Endodermal cell (in vitro differentiated cells): ENCODE results near the gene CLEC3B. TPM values are rescaled to one million over a fixed set of nuclear protein-coding genes. Genes with fewer than 3 reads are reported as not detected.

Experiments
- DNase-seq: peaks from one replicate; pipeline ENCODE4 v3.0.0-alpha.2; 2017
- H3K27ac ChIP-seq: 2 replicates; pipeline ENCODE4 v1.5.1; 2013; ENCODE audit warnings: mild to moderate bottlenecking, low read depth, low read length, moderate library complexity
- H3K27me3 ChIP-seq: 2 replicates; pipeline ENCODE4 v1.6.1; 2013; ENCODE audit warnings: mild to moderate bottlenecking, low read length, moderate library complexity; ENCODE audit not compliant: insufficient read depth, control insufficient read depth, poor library complexity, severe bottlenecking
- H3K36me3 ChIP-seq: 2 replicates; pipeline ENCODE4 v1.7.0; 2013; ENCODE audit warnings: mild to moderate bottlenecking, low read length, moderate library complexity; ENCODE audit not compliant: control insufficient read depth, insufficient read depth
- H3K4me1 ChIP-seq: one replicate; pipeline ENCODE4 v1.7.0; 2013; ENCODE audit warnings: low read length; ENCODE audit not compliant: control insufficient read depth, insufficient read depth
- H3K4me3 ChIP-seq: 2 replicates; pipeline ENCODE4 v1.5.1; 2013; ENCODE audit warnings: mild to moderate bottlenecking, low read length, moderate library complexity
- H3K9ac ChIP-seq: 2 replicates; pipeline ENCODE4 v1.6.1; 2013; ENCODE audit warnings: mild to moderate bottlenecking, low read length, moderate library complexity; ENCODE audit not compliant: poor library complexity, severe bottlenecking; ENCODE audit errors: extremely low read depth
- H3K9me3 ChIP-seq: 2 replicates; pipeline ENCODE4 v1.6.1; 2013; ENCODE audit warnings: mild to moderate bottlenecking, low read length, moderate library complexity; ENCODE audit not compliant: control insufficient read depth
- H3K27ac Mint-ChIP-seq: 2 replicates; pipeline ENCODE4 v1.8.0; 2020; ENCODE audit warnings: mixed read lengths
- H3K27me3 Mint-ChIP-seq: 2 replicates; pipeline ENCODE4 v1.8.0; 2021; ENCODE audit warnings: mild to moderate bottlenecking, mixed read lengths; ENCODE audit not compliant: insufficient read depth
- H3K36me3 Mint-ChIP-seq: 2 replicates; pipeline ENCODE4 v1.8.0; 2020; ENCODE audit warnings: low read depth, mixed read lengths
- H3K4me1 Mint-ChIP-seq: 2 replicates; pipeline ENCODE4 v1.8.0; 2020; ENCODE audit warnings: mixed read lengths
- H3K4me3 Mint-ChIP-seq: 2 replicates; pipeline ENCODE4 v1.8.0; 2020; ENCODE audit warnings: mild to moderate bottlenecking, moderate library complexity, mixed read lengths
- H3K9me3 Mint-ChIP-seq: 2 replicates; pipeline ENCODE4 v1.8.0; 2020; ENCODE audit warnings: mild to moderate bottlenecking, mixed read lengths
- CTCF ChIP-seq: fragments of 200-600 bp; sonication (generic); conservative IDR thresholded peaks from 2 replicates; pipeline ENCODE4 v1.5.0; 2021; ENCODE audit warnings: antibody characterized with exemption, mild to moderate bottlenecking
- WGBS, 2 experiments: methylation state at CpG; one replicate each; pipeline versions ENCODE4 v1.1.5 to v1.1.7; 2013; ENCODE audit warnings: missing lambda C conversion rate in 2 of 2, mixed read lengths in 1 of 2; ENCODE audit not compliant: insufficient coverage in 1 of 2, insufficient read length in 1 of 2; 5-methylcytosine and 5-hydroxymethylcytosine counted together
- long read RNA-seq, 4 experiments: library from polyadenylated mRNA in 2 of 4; library from RNA in 1 of 4; library from capped mRNA in 1 of 4; stranded (forward) in 3 of 4; unstranded in 1 of 4; transcript quantifications; one replicate each; pipeline ENCODE4 v2.0.0, GENCODE V29; 2020 to 2021; ENCODE audit warnings: inconsistent platforms in 1 of 4
- polyA plus RNA-seq, 2 experiments: library from polyadenylated mRNA; stranded (reverse); fragments of 50-300 nt; gene quantifications; one replicate each; pipeline ENCODE4 v1.2.3, GENCODE V29; 2013
- total RNA-seq, 2 donors: library from RNA; stranded (reverse); fragmentation: NEBNext Ultra II Directional in 1 of 2; extraction: Animal tissue kit (Norgen Biotek cat#: 25700) in 1 of 2; gene quantifications; 2 replicates in 1 of 2; 3 replicates in 1 of 2; pipeline ENCODE4 v1.2.1, GENCODE V29; 2021

The CLEC3B gene
- not detected for total RNA-seq
- not detected for polyA plus RNA-seq (2013, experiment 1 of 2)
- 0.29 TPM for polyA plus RNA-seq (2013, experiment 2 of 2)
- long read RNA-seq, experiment 1: 0 reads
- long read RNA-seq, experiment 2: 0 reads
- long read RNA-seq, experiment 3: 0 reads
- long read RNA-seq, experiment 4: 0 reads

- H3K27me3 ChIP-seq: peaks cover 30% of the 10 kb centered on the region
- H3K4me3 Mint-ChIP-seq: no peak within 1 kb of the TSS
- H3K4me3 ChIP-seq: no peak within 1 kb of the TSS
- TF ChIP-seq CTCF: no peak
- H3K36me3 ChIP-seq: no peaks in the 10 kb centered on the region
- no peak within 1 kb of the TSS for H3K9ac ChIP-seq
- peaks cover 60% of the 10 kb centered on the region for H3K27me3 Mint-ChIP-seq
- no peaks in the 10 kb centered on the region for H3K9me3 ChIP-seq
- no peaks in the 10 kb centered on the region for H3K9me3 Mint-ChIP-seq
- peaks cover 6% of the 10 kb centered on the region for H3K4me1 ChIP-seq
- WGBS, 2 experiments: 87 to 95% methylated on average over 6 to 13 of the region's 13 CpGs
- peaks cover 27% of the 10 kb centered on the region for H3K4me1 Mint-ChIP-seq
- no peak within 1 kb of the TSS for H3K27ac ChIP-seq
- H3K36me3 Mint-ChIP-seq: no peaks in the 10 kb centered on the region
- DNase-seq: no peak
- no peak within 1 kb of the TSS for H3K27ac Mint-ChIP-seq
Measured at GRCh38 chr3:45026038-45026437, at the start of gene CLEC3B. Gene CLEC3B (plus strand): TSS chr3:45026303. CDS start chr3:45026363, 60 bp downstream.

GRCh38 chr3:44981220-44981619 is 44.9 kb upstream of the CLEC3B start:
- no peaks in the 10 kb centered on the region for H3K27me3 ChIP-seq
- no peak overlapping the region for H3K27ac ChIP-seq
- H3K36me3 ChIP-seq: peaks cover 10% of the 10 kb centered on the region
- TF ChIP-seq CTCF: no peak
- H3K4me1 ChIP-seq: no peaks in the 10 kb centered on the region
- WGBS, 2 experiments: 97 to 100% methylated on average over 1 of the region's 1 CpG
- H3K9me3 Mint-ChIP-seq: peaks cover 14% of the 10 kb centered on the region
- peaks cover 22% of the 10 kb centered on the region for H3K36me3 Mint-ChIP-seq
- H3K9ac ChIP-seq: no peak overlapping the region
- H3K27me3 Mint-ChIP-seq: no peaks in the 10 kb centered on the region
- peaks cover 17% of the 10 kb centered on the region for H3K4me1 Mint-ChIP-seq
- DNase-seq: no peak
- H3K4me3 Mint-ChIP-seq: no peak overlapping the region
- no peak overlapping the region for H3K4me3 ChIP-seq
- H3K9me3 ChIP-seq: peaks cover 14% of the 10 kb centered on the region
- H3K27ac Mint-ChIP-seq: no peak overlapping the region

- Histone ChIP-seq H3K27ac (no peak overlapping the region), H3K9ac (no peak overlapping the region), H3K4me3 (no peak overlapping the region), H3K9me3 (peaks cover 18% of the 10 kb centered on the region), H3K27me3 (no peaks in the 10 kb centered on the region), H3K4me1 (no peaks in the 10 kb centered on the region), H3K36me3 (peaks cover 10% of the 10 kb centered on the region)
- Mint-ChIP-seq H3K4me3 (no peak overlapping the region), H3K27me3 (no peaks in the 10 kb centered on the region), H3K4me1 (peaks cover 17% of the 10 kb centered on the region), H3K36me3 (peaks cover 26% of the 10 kb centered on the region), H3K9me3 (peaks cover 18% of the 10 kb centered on the region), H3K27ac (no peak overlapping the region)
- 93 to 95% methylated on average over 4 of the region's 4 CpGs for WGBS, 2 experiments
- no peak for DNase-seq
- no peak for TF ChIP-seq CTCF
Measured at GRCh38 chr3:44981751-44982150, 44.4 kb upstream of the CLEC3B start.
